ENCODE data around the gene SLC52A1. TPM values are rescaled to one million over a fixed set of nuclear protein-coding genes. Genes with fewer than 3 reads are reported as not detected.

The SLC52A1 gene
- polyA plus RNA-seq, 2 of the 4 experiments (the other 2 are of a cell fraction), result 1.0 to 1.4 TPM

- ATAC-seq (no peak), DNase-seq (ENCODE audit: low read depth in 1 of 2, low spot score in 1 of 2) (no peak), FAIRE-seq (no peak)
- no peaks in the 10 kb centered on the region for H3K9me3 ChIP-seq
- no peak overlapping the region for H3K27ac ChIP-seq
- H3K4me3 ChIP-seq, result no peak overlapping the region
- 81% methylated on average over 6 of the region's 6 CpGs for WGBS (ENCODE audit: missing lambda C conversion rate)
- H3K4me1 ChIP-seq, result peaks cover 3% of the 10 kb centered on the region; the same call in 1 of the 3 replicates
- TF ChIP-seq HES2 (IDR thresholded peaks at IDR 0.05) (no peak), ELK1 (IDR thresholded peaks at IDR 0.05; ENCODE audit: low read depth, low read length) (no peak), MYC (IDR thresholded peaks at IDR 0.05; ENCODE audit: borderline replicate concordance, low read length) (no peak), RCOR1 (IDR thresholded peaks at IDR 0.05; ENCODE audit: low read depth, low read length) (no peak), EP300 (IDR thresholded peaks at IDR 0.05) (no peak), EHMT2 (IDR thresholded peaks at IDR 0.05; ENCODE audit: low read depth) (no peak), CHD4 (IDR thresholded peaks at IDR 0.05; ENCODE audit: borderline replicate concordance) (no peak), CTCF (IDR thresholded peaks at IDR 0.05) (no peak), CEBPB (IDR thresholded peaks at IDR 0.05) (no peak), HDAC2 (IDR thresholded peaks at IDR 0.05) (no peak)
- ChIA-PET CTCF (interaction anchor here (0.9 to 5.5 kb wide), 5 partner anchors 10 to 119 kb away, joined by 3 to 58 read pairs (median 5); no protein-coding TSS in a partner anchor), POLR2A (no interaction called here)
- H3K4me2 ChIP-seq, result no peak overlapping the region
Measured at GRCh38 chr17:5027299-5027698, 7.9 kb downstream of the SLC52A1 start.

GRCh38 chr17:5024604-5025003 lies 10.6 kb downstream of the SLC52A1 start:
- FAIRE-seq (no peak), DNase-seq (ENCODE audit: low read depth in 1 of 2, low spot score in 1 of 2) (no peak), ATAC-seq (peak in 1 of 2 experiments; percentile 6; a peak in 1 of 6 replicates)
- POLR2A ChIA-PET, result no interaction called here
- no peaks in the 10 kb centered on the region for H3K4me1 ChIP-seq
- WGBS (ENCODE audit: missing lambda C conversion rate), result 98% methylated on average over 4 of the region's 4 CpGs
- no peak overlapping the region for H3K4me3 ChIP-seq
- CTCF ChIA-PET, result interaction anchor here (3.6 kb wide), 1 partner anchor 37 kb away, joined by 18 read pairs; no protein-coding TSS in a partner anchor
- H3K9me3 ChIP-seq, result no peaks in the 10 kb centered on the region
- H3K4me2 ChIP-seq, result no peak overlapping the region
- no peak for TF ChIP-seq HOXA7 (CRISPR knock-in tag; IDR thresholded peaks at IDR 0.05)
- no peak for TF ChIP-seq ZC3H11A (IDR thresholded peaks at IDR 0.05)
- H3K27ac ChIP-seq, result no peak overlapping the region

- 95% methylated on average over 26 of the region's 29 CpGs for WGBS (ENCODE audit: missing lambda C conversion rate)
- ATAC-seq, result no peak
- DNase-seq (ENCODE audit: low read depth in 1 of 2, low spot score in 1 of 2), result no peak
- Histone ChIP-seq H3K4me3 (no peak overlapping the region), H3K27ac (no peak overlapping the region), H3K4me1 (no peaks in the 10 kb centered on the region), H3K4me2 (no peak overlapping the region), H3K9me3 (no peaks in the 10 kb centered on the region)
- TF ChIP-seq ELK1 (IDR thresholded peaks at IDR 0.05; ENCODE audit: low read depth, low read length) (no peak), RNF2 (IDR thresholded peaks at IDR 0.05; ENCODE audit: borderline replicate concordance, low read depth) (no peak), EHF (CRISPR knock-in tag; IDR thresholded peaks at IDR 0.05) (no peak)
- no peak for FAIRE-seq
- ChIA-PET POLR2A (no interaction called here), CTCF (interaction anchor here (2.2 to 3.6 kb wide), 3 partner anchors 9 to 38 kb away, joined by 6 to 18 read pairs (median 17); partner anchors contain the start of genes INCA1 and KIF1C)
Measured at GRCh38 chr17:5023588-5024147, 11.6 kb downstream of the SLC52A1 start.
